HCT116 (cell line): Measurements from ENCODE around the gene KCND1. TPM values are rescaled to one million over a fixed set of nuclear protein-coding genes. Genes with fewer than 3 reads are reported as not detected.

Experiments used
- ATAC-seq: fragments of 200-7000 bp; cut with Tn5 transposase; 2 replicates; pipeline ENCODE4 v1.9.1; 2020; ENCODE audit warnings: mild to moderate bottlenecking, moderate library complexity
- BruUV-seq: library from RNA; stranded (reverse); fragments of 400-500 nt; replicated peaks from 2 replicates; lab custom pipeline; 2021; lab: Mats Ljungman, UMichigan
- CTCF ChIA-PET: fragments of 300-600 bp; sonication (Branson Sonifier 250); formaldehyde crosslinking; loops from one replicate; lab custom pipeline; 2021; ENCODE audit warnings: antibody characterized with exemption; lab: Charles Lee
- POLR2A ChIA-PET: fragments of 300-600, 350-600 bp; sonication (Branson Sonifier 250); formaldehyde crosslinking; loops from one replicate; lab custom pipeline; 2021; ENCODE audit warnings: antibody characterized with exemption; lab: Charles Lee
- RAD21 ChIA-PET, 2 experiments: fragments of 300-600 bp; sonication (Branson Sonifier 250); formaldehyde crosslinking; loops; one replicate each; lab custom pipeline; 2023; ENCODE audit warnings: low total read pairs in 2 of 2; ENCODE audit not compliant: uncharacterized antibody in 2 of 2, unreplicated experiment in 2 of 2, low non-redundant PET in 1 of 2; lab: Charles Lee
- DNase-seq: peaks from one replicate; pipeline ENCODE4 v3.0.0-alpha.2; 2010; ENCODE audit warnings: low read depth, low spot score
- H2AFZ ChIP-seq: fragments of 200-600 bp; shearing (Covaris generic), sonication (generic); 2 replicates; pipeline ENCODE4 v1.6.1; 2017; ENCODE audit warnings: low read depth, mixed run types, mixed read lengths, antibody characterized with exemption, low read length; ENCODE audit not compliant: poor library complexity, severe bottlenecking
- H3K27ac ChIP-seq: 2 replicates; pipeline ENCODE4 v1.5.1; 2012; ENCODE audit warnings: low read depth, low read length
- H3K27me3 ChIP-seq: fragments of 200-600 bp; sonication (generic); 2 replicates; pipeline ENCODE4 v1.6.1; 2016; ENCODE audit warnings: mixed run types, low read length, mixed read lengths; ENCODE audit not compliant: insufficient read depth
- H3K36me3 ChIP-seq, 2 experiments: fragments of 200-500 bp in 1 of 2; fragments of 200-600 bp in 1 of 2; sonication (Bioruptor generic) in 1 of 2; sonication (generic) in 1 of 2; 2 replicates each; pipeline versions ENCODE4 v1.5.1 to v1.6.1; 2014 to 2016; ENCODE audit warnings: low read length in 2 of 2, inconsistent platforms in 1 of 2, mixed read lengths in 1 of 2, mixed run types in 1 of 2; ENCODE audit not compliant: insufficient read depth in 2 of 2, control insufficient read depth in 1 of 2
- H3K4me1 ChIP-seq, 2 experiments: fragments of 200-600 bp in 1 of 2; sonication (generic) in 1 of 2; 2 replicates each; pipeline versions ENCODE4 v1.5.1 to v1.6.1; 2012 to 2017; ENCODE audit warnings: low read length in 2 of 2, inconsistent platforms in 1 of 2, mild to moderate bottlenecking in 1 of 2, mixed read lengths in 1 of 2, mixed run types in 1 of 2, moderate library complexity in 1 of 2; ENCODE audit not compliant: insufficient read depth in 2 of 2, control insufficient read depth in 1 of 2
- H3K4me2 ChIP-seq: fragments of 200-600 bp; sonication (generic); 2 replicates; pipeline ENCODE4 v1.6.1; 2017; ENCODE audit warnings: mixed run types, low read length, mixed read lengths
- H3K4me3 ChIP-seq, 2 experiments: fragments of 200-600 bp in 1 of 2; sonication (generic) in 1 of 2; replicated peaks in 1 of 2; 2 replicates each; pipeline ENCODE4 v1.5.1; 2011 to 2016; ENCODE audit warnings: low read length in 2 of 2, control low read depth in 1 of 2, low read depth in 1 of 2, mild to moderate bottlenecking in 1 of 2, mixed read lengths in 1 of 2, mixed run types in 1 of 2
- H3K79me2 ChIP-seq: fragments of 200-600 bp; sonication (generic); 2 replicates; pipeline ENCODE4 v1.6.1; 2017; ENCODE audit warnings: mild to moderate bottlenecking, mixed run types, low read length, moderate library complexity, mixed read lengths; ENCODE audit not compliant: insufficient read depth
- H3K9ac ChIP-seq: fragments of 200-600 bp; sonication (generic); 2 replicates; pipeline ENCODE4 v1.6.1; 2016; ENCODE audit warnings: low read length, mixed read lengths
- H3K9me2 ChIP-seq: fragments of 200-600 bp; sonication (generic), shearing (Covaris generic); 2 replicates; pipeline ENCODE4 v1.6.1; 2017; ENCODE audit warnings: mixed run types, mild to moderate bottlenecking, moderate library complexity; ENCODE audit not compliant: insufficient read depth
- H3K9me3 ChIP-seq, 2 experiments: fragments of 200-500 bp in 1 of 2; fragments of 200-600 bp in 1 of 2; sonication (Bioruptor generic) in 1 of 2; sonication (generic) in 1 of 2; 2 replicates each; pipeline ENCODE4 v1.6.1; 2014 to 2017; ENCODE audit warnings: low read length in 2 of 2, mixed read lengths in 2 of 2, inconsistent platforms in 1 of 2, low read depth in 1 of 2, mild to moderate bottlenecking in 1 of 2, mixed run types in 1 of 2, moderate library complexity in 1 of 2; ENCODE audit not compliant: control insufficient read depth in 1 of 2, insufficient read depth in 1 of 2
- H4K20me1 ChIP-seq: fragments of 200-600 bp; sonication (generic), shearing (Covaris generic); 2 replicates; pipeline ENCODE4 v1.6.1; 2017; ENCODE audit warnings: mixed run types, mild to moderate bottlenecking, moderate library complexity; ENCODE audit not compliant: insufficient read depth
- ATF3 ChIP-seq: IDR thresholded peaks from 2 replicates; pipeline ENCODE4 v1.6.1; 2012
- CEBPB ChIP-seq: IDR thresholded peaks from 2 replicates; pipeline ENCODE4 v1.6.1; 2012; ENCODE audit warnings: low read depth
- CTCF ChIP-seq, 3 experiments: fragments of 200-600 bp in 1 of 3; sonication (generic) in 1 of 3; IDR thresholded peaks in 2 of 3; conservative IDR thresholded peaks in 1 of 3; 2 replicates each; pipeline ENCODE4 v1.5.1; 2012 to 2017; ENCODE audit warnings: low read depth in 2 of 3, low read length in 2 of 3, antibody characterized with exemption in 1 of 3, borderline replicate concordance in 1 of 3, control low read depth in 1 of 3, mild to moderate bottlenecking in 1 of 3, mixed read lengths in 1 of 3, mixed run types in 1 of 3, moderate library complexity in 1 of 3; ENCODE audit not compliant: insufficient read depth in 1 of 3
- EGR1 ChIP-seq: IDR thresholded peaks from 2 replicates; pipeline ENCODE4 v1.6.1; 2012; ENCODE audit warnings: low read depth
- ELF1 ChIP-seq: IDR thresholded peaks from 2 replicates; pipeline ENCODE4 v1.6.1; 2012; ENCODE audit warnings: low read depth, borderline replicate concordance
- EZH2 ChIP-seq: fragments of 200-600 bp; sonication (generic); IDR thresholded peaks from 2 replicates; pipeline ENCODE4 v1.6.1; 2017; ENCODE audit warnings: antibody characterized with exemption, mixed run types
- MAX ChIP-seq: IDR thresholded peaks from 2 replicates; pipeline ENCODE4 v1.6.1; 2012
- POLR2A ChIP-seq: IDR thresholded peaks from 2 replicates; pipeline ENCODE4 v1.7.0; 2011; ENCODE audit warnings: borderline replicate concordance; ENCODE audit not compliant: insufficient read depth, insufficient read length; ENCODE audit errors: extremely low read depth
- POLR2AphosphoS5 ChIP-seq: IDR thresholded peaks from 2 replicates; pipeline ENCODE4 v1.6.1; 2011; ENCODE audit warnings: mild to moderate bottlenecking, low read depth, low read length, moderate library complexity
- RAD21 ChIP-seq: IDR thresholded peaks from 2 replicates; pipeline ENCODE4 v1.6.1; 2012; ENCODE audit warnings: low read depth, mild to moderate bottlenecking
- REST ChIP-seq: IDR thresholded peaks from 2 replicates; pipeline ENCODE4 v1.6.1; 2012; ENCODE audit warnings: low read depth
- SIN3A ChIP-seq: IDR thresholded peaks from 2 replicates; pipeline ENCODE4 v1.6.1; 2012; ENCODE audit warnings: low read depth
- SRF ChIP-seq: IDR thresholded peaks from 2 replicates; pipeline ENCODE4 v1.6.1; 2012; ENCODE audit warnings: low read depth
- ZNF274 ChIP-seq: fragments of 200-500 bp; sonication (Bioruptor generic); IDR thresholded peaks from 2 replicates; pipeline ENCODE4 v1.6.1; 2014; ENCODE audit warnings: mild to moderate bottlenecking, low read depth, low read length, inconsistent platforms
- intact Hi-C: fragments of 100-400 bp; cut with micrococcal nuclease; formaldehyde crosslinking; loops from 2 replicates; pipeline ENCODE4 v1.10.0; 2022
- total RNA-seq: library from RNA; stranded (reverse); gene quantifications from one replicate; pipeline ENCODE4 v1.2.1, GENCODE V29; 2021; ENCODE audit not compliant: unreplicated experiment

KCND1 gene
- total RNA-seq, 1 experiment from 2014 or later, result 5.5 TPM

- RAD21 ChIA-PET, result no interaction called here
- ATAC-seq (no peak), DNase-seq (no peak)
- TF ChIP-seq CTCF (IDR thresholded peaks at IDR 0.05 in 2 of 3, conservative IDR thresholded peaks at IDR 0.05 in 1 of 3; ENCODE audit: borderline replicate concordance in 1 of 3, insufficient read depth in 1 of 3, low read depth in 2 of 3, low read length in 2 of 3) (no peak), POLR2AphosphoS5 (no peak), SRF (no peak)
- Histone ChIP-seq H3K27me3 (no peaks in the 10 kb centered on the region), H3K4me2 (no peak overlapping the region), H2AFZ (no peak overlapping the region), H4K20me1 (no peaks in the 10 kb centered on the region), H3K9me3 (no peaks in the 10 kb centered on the region), H3K9ac (no peak overlapping the region), H3K4me3 (no peak overlapping the region), H3K36me3 (peaks cover 1 to 7% of the 10 kb centered on the region in 2 experiments; a peak in 3 of 4 replicates), H3K9me2 (no peaks in the 10 kb centered on the region), H3K27ac (no peak overlapping the region), H3K4me1 (no peaks in the 10 kb centered on the region), H3K79me2 (peaks cover 9% of the 10 kb centered on the region; the same call in 1 of the 2 replicates)
- BruUV-seq, result no TSS peak
- intact Hi-C loops, result no loop called here
- CTCF ChIA-PET, result interaction anchor here (0.6 kb wide), 1 partner anchor 11 kb away, joined by 3 read pairs; no protein-coding TSS in a partner anchor
- POLR2A ChIA-PET, result no interaction called here
Observed at GRCh38 chrX:48927736-48928382, 43.8 kb downstream of the KCND1 start.

- ChIA-PET RAD21 (no interaction called here), CTCF (interaction anchor here (0.6 kb wide), 1 partner anchor 10 kb away, joined by 3 read pairs; no protein-coding TSS in a partner anchor)
- intact Hi-C loops, result no loop called here
- no TSS peak for BruUV-seq
- no peak for DNase-seq
- H3K4me1 ChIP-seq, result no peaks in the 10 kb centered on the region
- no peak overlapping the region for H3K4me3 ChIP-seq
- H4K20me1 ChIP-seq, result no peaks in the 10 kb centered on the region
- H3K9me2 ChIP-seq, result no peaks in the 10 kb centered on the region
- no peak overlapping the region for H2AFZ ChIP-seq
- no peak overlapping the region for H3K4me2 ChIP-seq
- TF ChIP-seq POLR2A, result no peak
- no peak for TF ChIP-seq ATF3
- no peak for TF ChIP-seq MAX
- TF ChIP-seq CEBPB, result no peak
- TF ChIP-seq EZH2, result no peak
- no peak for TF ChIP-seq SIN3A
- no peak for TF ChIP-seq ZNF274
- TF ChIP-seq SRF, result no peak
- TF ChIP-seq EGR1, result no peak
- TF ChIP-seq RAD21, result no peak
- TF ChIP-seq REST, result no peak
- no peak for TF ChIP-seq ELF1
- TF ChIP-seq, all 23 proteins: peak for 0
- Histone ChIP-seq H3K79me2 (peaks cover 9% of the 10 kb centered on the region; the same call in 1 of the 2 replicates), H3K36me3 (peaks cover 0 to 7% of the 10 kb centered on the region in 2 experiments; a peak in 2 of 4 replicates), H3K27ac (no peak overlapping the region), H3K27me3 (no peaks in the 10 kb centered on the region), H3K9ac (no peak overlapping the region), H3K9me3 (no peaks in the 10 kb centered on the region)
- POLR2A ChIA-PET, result no interaction called here
- ATAC-seq, result no peak
Observed at GRCh38 chrX:48927123-48927522, 44.5 kb downstream of the KCND1 start.
